ENCODE results near the gene EIF2D.

DNA sequence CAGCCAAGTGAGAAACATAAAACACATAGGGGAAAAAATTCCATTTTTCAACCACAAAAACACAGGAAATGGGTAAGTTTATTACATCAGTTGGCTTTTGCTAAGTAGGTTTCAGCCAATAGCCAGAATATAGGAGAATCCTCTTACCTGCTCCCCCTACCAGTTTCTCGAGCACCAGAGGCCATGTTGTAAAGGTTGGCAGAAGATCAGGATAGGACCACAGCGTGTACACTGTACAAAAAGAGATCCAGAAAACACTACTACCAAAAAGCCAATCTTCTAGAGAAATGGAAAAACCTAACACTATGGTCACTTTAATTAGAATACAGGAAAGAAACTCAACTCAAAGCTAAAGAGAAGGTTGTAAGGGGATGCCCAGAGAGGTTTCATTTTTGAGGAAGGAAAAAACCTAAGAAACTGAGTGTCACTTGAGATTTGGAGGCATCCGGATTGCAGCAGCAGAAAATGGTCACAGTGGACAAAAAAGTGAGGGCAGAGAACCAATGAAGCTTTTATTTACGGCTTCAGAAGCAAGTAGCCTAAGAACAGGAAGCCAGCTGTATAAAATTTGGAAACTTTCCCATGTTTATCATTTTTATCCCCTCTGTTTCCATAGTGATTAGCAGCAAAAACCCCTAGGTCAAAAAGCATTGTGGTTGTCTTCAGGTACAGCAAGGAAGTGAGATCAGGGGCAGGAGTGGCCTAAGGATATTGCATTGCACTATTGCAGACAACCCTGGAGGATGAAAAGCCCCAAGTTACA lies 2.9 kb downstream of the EIF2D start:
- TF ChIP-seq POLR2A (IDR thresholded peaks at IDR 0.05) (no peak), CTCF (IDR thresholded peaks at IDR 0.05) (no peak)

Data from Peyer's patch (tissue), 4 donors.